RCC 7860 (cell line): ENCODE results near the gene EDAR.

ENCODE experiments used
- DNase-seq: peaks from one replicate; pipeline ENCODE4 v3.0.0-alpha.2; 2015; ENCODE audit warnings: low spot score
- FAIRE-seq: peaks from 2 replicates; lab custom pipeline; 2012; peaks lifted over from hg19 to GRCh38; lab: Jason Lieb, UNC

The EDAR gene

GRCh38 chr2:108988796-108989713 is at the start of gene EDAR:
Gene EDAR, minus strand, starts transcription at chr2:108989220. Its CDS starts 58,206 bp downstream, at chr2:108931014.
- DNase-seq (no peak), FAIRE-seq (no peak)

- FAIRE-seq (no peak), DNase-seq (no peak)
Observed at GRCh38 chr2:109033171-109033570, 44.2 kb upstream of the EDAR start.

GRCh38 chr2:109032229-109032820 is 43.3 kb upstream of the EDAR start:
- no peak for DNase-seq
- FAIRE-seq = no peak

GRCh38 chr2:109031476-109032228 is 42.6 kb upstream of the EDAR start:
- FAIRE-seq = no peak
- no peak for DNase-seq

DNA sequence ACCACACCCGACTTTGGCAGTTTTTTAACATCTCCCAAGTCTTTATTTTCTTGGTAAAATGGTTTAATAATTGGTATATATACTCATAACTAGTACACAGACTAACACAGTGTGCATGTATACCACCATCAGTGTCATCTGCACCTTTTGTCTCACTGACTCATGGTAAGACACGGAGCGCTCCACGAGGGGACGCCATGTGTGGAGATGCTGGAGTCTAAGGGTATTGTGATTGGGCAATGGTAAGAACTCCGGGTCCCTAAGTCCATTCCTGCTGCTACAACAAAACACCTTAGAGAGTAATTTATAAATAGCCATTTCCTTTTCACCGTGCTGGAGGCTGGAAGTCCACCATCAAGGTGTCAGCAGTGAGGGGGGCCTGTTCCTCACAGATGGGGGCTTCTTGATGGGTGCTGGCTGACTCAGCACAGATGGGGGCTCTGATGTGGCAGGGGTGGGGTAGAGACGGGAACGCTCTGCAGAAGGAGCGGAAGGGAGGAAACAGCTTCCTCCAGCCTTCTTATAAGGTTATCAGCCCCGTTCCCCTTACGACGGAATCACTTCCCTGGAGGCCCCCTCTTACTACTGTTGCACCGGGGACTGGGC is 42.0 kb upstream of the EDAR start:
- FAIRE-seq (no peak), DNase-seq (no peak)

GRCh38 chr2:109029490-109030201 is 40.6 kb upstream of the EDAR start:
- no peak for FAIRE-seq
- DNase-seq = no peak

DNA sequence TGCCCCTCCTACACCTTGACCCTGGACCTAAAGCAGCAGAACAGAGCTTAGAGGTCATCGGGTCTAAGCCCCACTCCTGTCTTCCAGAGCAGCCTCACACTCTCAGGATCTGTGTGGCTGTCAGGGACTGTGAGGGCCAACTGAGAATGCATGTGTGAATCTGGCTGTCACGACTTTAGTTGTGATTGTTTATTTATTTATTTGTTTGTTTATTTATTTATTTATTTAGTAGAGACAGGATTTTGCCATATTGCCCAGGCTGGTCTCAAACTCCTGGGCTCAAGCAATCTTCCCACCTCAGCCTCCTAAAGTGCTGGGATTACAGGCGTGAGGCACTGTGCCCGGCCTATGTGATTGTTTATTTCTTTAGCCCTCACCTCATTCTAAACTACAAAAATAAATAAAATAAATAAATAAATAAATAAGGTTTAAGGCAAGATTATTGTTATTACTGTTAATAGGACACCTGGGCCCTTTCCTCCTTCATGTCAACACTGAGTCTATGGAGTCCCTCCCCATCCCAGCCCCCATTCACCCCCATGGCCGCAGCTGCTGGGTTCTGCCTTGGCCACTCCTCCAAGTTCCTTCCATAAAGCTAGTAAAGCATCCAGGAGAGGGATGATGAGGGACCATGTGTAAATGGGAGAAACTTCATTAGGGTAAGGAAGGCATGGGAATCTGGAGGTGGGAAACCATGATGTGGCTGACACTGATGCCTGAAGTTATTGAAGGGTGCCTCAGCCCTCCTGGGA is 39.9 kb upstream of the EDAR start:
- DNase-seq (no peak), FAIRE-seq (no peak)

DNA sequence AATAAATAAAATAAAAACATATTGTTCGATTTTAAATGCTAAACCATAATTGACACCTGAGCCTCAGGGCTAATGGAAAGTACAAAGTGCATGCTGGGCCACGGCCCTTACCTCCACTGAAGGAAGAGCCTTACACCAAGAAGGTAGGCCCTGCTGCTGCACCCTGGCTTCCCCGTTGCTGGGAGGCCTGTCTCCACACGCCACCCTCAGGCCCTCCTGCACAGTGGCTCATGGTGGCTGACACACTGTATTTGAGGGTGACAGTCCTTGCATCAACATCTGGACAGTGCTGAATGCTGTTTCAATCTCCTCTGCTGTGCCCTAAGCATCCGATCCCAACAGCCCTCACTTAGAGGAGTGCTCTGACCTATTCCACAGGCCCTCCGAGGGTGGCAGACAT is 39.3 kb upstream of the EDAR start:
- no peak for FAIRE-seq
- no peak for DNase-seq

DNA sequence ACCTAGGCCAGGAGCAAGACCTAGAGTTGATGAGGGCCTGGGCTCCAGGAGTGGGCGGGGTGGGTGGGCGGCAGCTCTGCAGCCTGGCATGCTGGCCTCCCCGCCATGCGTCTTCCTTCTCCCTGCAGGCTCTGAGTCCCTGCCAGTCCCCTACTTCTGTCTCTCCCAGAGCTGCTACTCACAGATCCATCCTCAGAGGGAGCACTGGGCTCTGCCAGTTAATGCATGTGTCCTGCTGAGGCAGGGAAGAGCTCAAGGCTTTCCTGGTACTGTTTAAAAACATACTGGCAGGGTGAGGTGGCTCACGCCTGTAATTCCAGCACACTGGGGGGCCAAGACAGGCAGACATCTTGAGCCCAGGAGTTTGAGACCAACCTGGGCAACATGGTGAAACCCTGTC is 38.7 kb upstream of the EDAR start:
- FAIRE-seq = no peak

GRCh38 chr2:109024477-109024876 is 35.5 kb upstream of the EDAR start:
- DNase-seq (no peak), FAIRE-seq (no peak)

More for the DNA sequence above, 38.7 kb upstream of the EDAR start:
- DNase-seq = no peak

GRCh38 chr2:109021895-109022300 is 32.9 kb upstream of the EDAR start:
- FAIRE-seq = no peak
- no peak for DNase-seq

DNA sequence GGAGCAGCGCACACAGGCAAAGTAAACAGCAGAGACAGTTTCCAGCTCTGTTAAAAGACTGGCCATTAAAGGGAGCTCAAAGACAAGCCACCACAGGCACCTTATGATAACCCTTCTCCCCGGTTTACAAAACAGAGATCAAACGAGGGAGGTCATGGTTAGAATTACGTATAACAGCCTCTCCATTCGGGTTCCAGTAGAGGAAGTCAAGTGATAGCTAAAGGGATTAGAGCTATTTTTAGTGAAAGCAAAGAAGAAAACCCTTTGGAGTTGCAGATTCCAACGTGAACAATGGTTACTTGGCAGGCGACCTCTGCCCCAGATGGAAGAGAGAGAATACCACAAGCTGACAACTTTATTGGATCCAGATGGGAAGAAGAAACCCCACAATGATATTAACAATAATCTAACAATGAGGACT is 31.2 kb upstream of the EDAR start:
- DNase-seq = no peak
- FAIRE-seq = no peak

DNA sequence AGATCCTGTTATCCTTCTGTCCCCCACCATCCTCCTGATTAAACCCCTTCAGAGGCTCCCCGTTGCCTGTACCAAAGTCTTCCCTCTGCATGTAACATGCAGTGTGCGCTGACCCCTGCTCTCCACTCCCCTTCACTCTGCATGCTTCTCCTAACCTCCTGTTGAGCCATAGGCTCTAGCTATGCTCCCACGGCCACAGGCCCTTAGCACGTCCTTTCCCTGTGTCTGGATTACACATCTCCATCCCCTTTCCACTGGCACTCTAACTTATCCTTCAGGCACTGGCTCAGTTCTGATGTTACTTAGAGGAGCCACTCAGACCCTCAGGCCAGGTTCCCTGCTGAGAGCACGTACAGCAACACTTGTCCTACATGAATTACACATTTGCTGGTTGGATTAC is 29.4 kb upstream of the EDAR start:
- FAIRE-seq (no peak), DNase-seq (no peak)

- FAIRE-seq (no peak), DNase-seq (no peak)
Observed at GRCh38 chr2:109017017-109017416, 28.0 kb upstream of the EDAR start.

GRCh38 chr2:109016376-109016775 is 27.4 kb upstream of the EDAR start:
- FAIRE-seq (no peak), DNase-seq (no peak)

DNA sequence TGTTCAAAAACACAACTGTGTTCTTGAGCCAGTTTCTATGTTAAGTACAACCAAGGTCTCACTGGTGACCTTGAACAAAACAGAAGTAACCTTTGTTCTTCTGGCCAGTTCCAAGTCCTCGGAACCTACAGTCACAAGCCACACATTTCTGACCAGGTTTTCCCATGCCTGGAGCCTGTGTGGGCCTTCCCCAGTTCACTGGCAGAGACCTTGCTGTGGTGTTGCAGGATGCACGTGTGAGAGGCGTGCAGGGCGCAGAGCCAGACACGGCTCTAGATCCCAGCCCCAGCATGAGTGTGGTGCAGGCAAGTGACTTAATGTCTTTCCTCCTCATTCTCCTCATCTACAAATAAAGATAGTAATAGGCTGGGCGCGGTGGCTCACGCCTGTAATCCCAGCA is 25.5 kb upstream of the EDAR start:
- no peak for DNase-seq
- FAIRE-seq = no peak

- no peak for DNase-seq
- FAIRE-seq = no peak
Observed at GRCh38 chr2:109013051-109013450, 24.0 kb upstream of the EDAR start.

DNA sequence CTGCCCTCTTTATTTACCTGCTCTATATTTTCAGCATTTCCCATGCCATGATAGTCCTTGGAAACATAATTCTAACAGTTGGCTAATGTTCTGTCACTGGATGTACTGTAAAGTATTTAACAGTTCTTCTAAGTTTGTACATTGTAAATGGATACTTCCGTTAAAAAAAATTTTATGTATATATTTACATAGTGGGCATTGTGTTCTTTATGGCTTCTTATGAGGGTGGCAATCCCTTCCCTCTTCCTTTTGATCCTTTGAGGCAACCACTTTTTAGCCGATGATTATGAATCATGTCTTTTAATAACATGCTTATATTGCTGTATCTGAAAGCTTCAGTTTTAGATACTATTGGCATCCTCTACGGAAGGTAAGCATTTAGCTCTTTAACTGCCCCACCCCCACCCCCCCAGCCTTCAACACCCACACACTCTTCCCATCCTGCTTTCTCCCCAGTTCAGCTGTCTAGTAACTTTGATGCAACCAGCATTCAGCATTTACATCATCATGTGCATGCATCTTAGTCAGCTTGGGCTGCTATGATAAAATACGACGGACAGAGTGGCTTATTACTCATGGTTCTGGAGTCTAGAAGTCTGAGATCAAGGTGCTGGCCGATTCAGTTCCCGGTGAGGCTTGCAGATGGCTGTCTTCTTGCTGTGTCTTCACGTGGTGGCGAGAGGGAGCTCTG is 21.0 kb upstream of the EDAR start:
- FAIRE-seq (no peak), DNase-seq (no peak)

DNA sequence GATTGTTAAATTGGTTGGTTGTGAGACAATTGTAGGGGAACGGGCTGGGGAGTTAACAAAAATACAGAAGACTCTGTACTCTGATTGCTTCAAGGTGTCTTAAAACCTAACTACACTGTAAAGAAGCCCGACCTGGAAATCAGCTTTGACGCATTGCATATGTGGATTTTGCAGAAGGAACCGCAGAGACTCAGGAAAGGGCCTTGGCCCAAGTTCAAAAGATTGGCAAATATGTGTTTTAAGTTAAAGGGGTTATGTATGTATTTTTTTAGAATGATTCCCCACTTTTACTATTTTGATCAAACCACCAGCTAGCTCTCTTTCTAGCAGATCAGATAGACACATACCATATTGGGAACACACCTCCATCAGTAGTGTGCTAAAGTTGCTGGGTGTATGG is 18.0 kb upstream of the EDAR start:
- FAIRE-seq = no peak
- no peak for DNase-seq
